ENCODE results near the gene LRRC4B.

GRCh38 chr19:50555033-50555432 lies 13.2 kb downstream of the LRRC4B start:
- no peak for TF ChIP-seq CTCF (IDR thresholded peaks at IDR 0.05)
- no peak for TF ChIP-seq POLR2A (IDR thresholded peaks at IDR 0.05)

All from adrenal gland (tissue), 5 donors.